Measurements from ENCODE around the gene KLK1. TPM values are rescaled to one million over a fixed set of nuclear protein-coding genes. Genes with fewer than 3 reads are reported as not detected.
A peak's percentile ranks its signal among the peaks of the same experiment; 100 is the strongest.
"Not testable (repeated sequence)": the region's sequence is repeated elsewhere in the genome, so short reads cannot be mapped to it uniquely, and the experiment has no call there.

Gene KLK1
- total RNA-seq, 6 experiments from 2014 or later = not detected

DNA sequence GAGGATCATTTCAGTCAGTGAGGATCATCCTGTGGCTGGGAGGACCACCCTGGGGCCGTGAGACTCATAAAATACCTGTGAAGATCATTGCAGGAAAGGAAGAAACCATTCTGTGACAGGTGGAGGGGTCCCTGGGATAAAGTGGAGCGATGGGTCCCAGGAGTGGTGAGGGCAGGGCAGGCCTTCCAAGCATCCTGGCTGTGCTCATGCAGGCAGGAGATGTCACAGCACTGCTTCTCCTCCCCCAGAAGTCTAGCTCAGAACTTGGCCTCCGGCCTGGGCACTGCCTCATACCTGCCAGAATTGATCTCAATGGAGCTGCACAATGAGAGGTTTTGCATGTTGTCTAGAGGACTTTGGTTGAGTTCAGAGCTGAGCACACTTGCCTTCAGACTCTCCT is 11.1 kb downstream of the KLK1 start:
- Histone ChIP-seq H3K4me1 (no peaks in the 10 kb centered on the region), H3K27ac (no peak overlapping the region), H3K36me3 (no peaks in the 10 kb centered on the region), H3K4me3 (no peak overlapping the region), H3K9me3 (no peaks in the 10 kb centered on the region), H3K27me3 (no peaks in the 10 kb centered on the region)
- intact Hi-C loops (cut with DNase I) = no loop called here
- TF ChIP-seq CTCF (IDR thresholded peaks at IDR 0.05) = no peak
- no peak for TF ChIP-seq POLR2A (IDR thresholded peaks at IDR 0.05)
- DNase-seq (no peak), ATAC-seq (no peak)
- 0% methylated on average over 1 of the region's 3 CpGs for WGBS (ENCODE audit: insufficient coverage, low coverage, low lambda C conversion rate, missing lambda C conversion rate)

GRCh38 chr19:50811622-50812238 is 11.9 kb downstream of the KLK1 start:
- H3K36me3 ChIP-seq; DNase-seq; H3K9me3 ChIP-seq; H3K4me3 ChIP-seq; H3K27me3 ChIP-seq; intact Hi-C loops (cut with DNase I); H3K4me1 ChIP-seq; ATAC-seq; H3K27ac ChIP-seq: not testable (repeated sequence)
- WGBS (ENCODE audit: insufficient coverage, low coverage, low lambda C conversion rate, missing lambda C conversion rate) = 73% methylated on average over 3 of the region's 3 CpGs

GRCh38 chr19:50808856-50809255 is 14.7 kb downstream of the KLK1 start:
- Histone ChIP-seq H3K36me3 (no peaks in the 10 kb centered on the region), H3K27me3 (no peaks in the 10 kb centered on the region), H3K27ac (no peak overlapping the region), H3K9me3 (no peaks in the 10 kb centered on the region), H3K4me3 (no peak overlapping the region), H3K4me1 (peaks cover 0 to 4% (median 0%) of the 10 kb centered on the region in 4 donors)
- intact Hi-C loops (cut with DNase I) = no loop called here
- TF ChIP-seq CTCF (IDR thresholded peaks at IDR 0.05) = no peak
- no peak for TF ChIP-seq POLR2A (IDR thresholded peaks at IDR 0.05)
- WGBS (ENCODE audit: insufficient coverage, low coverage, low lambda C conversion rate, missing lambda C conversion rate) = 40% methylated on average over 1 of the region's 1 CpG
- DNase-seq (no peak), ATAC-seq (no peak)

DNA sequence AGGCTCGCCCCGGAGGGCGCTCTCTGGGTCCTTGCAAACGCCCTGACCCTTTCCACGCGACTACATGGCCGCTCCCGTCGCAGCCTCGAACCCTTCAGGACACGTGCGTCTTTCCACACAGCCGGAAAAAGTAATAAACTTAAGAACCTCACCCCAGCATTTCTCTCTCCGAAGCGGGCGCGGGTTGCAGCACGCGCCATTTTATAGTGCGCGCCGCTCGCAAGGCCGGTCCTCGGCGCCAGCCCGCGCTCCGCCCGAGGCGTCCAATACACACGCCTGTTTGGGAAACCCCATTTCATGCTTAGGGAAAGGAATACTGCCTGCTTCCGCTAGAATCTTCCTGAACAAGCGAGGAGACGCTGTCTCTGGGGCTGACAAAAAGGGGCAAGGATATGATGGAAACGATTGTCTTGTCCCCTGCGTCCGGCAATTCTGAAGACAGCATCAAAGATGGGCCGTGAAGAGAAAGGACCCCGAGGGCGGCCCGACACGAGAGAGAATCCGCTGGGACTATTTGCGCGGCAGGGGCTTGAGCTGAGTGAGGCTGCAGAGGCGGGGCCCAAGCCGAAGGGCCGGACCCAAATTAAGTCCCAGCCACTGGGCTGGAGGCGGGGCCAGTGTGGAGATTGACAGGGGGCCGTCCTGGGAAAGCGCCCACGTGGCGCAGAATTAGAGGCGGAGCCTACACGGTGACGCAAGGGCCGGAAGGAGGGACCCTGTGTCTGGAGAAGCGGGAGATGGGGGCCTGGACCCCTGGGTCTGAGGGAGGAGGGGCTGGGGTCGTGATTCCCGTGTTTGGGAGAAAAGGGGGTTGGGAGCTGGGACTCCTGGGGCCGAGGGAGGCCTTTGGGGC is 18.9 kb downstream of the KLK1 start:
- intact Hi-C loops (cut with DNase I) = no loop called here
- TF ChIP-seq POLR2A (IDR thresholded peaks at IDR 0.05) (peak; percentile 47), CTCF (IDR thresholded peaks at IDR 0.05) (no peak)
- Histone ChIP-seq H3K9me3 (no peaks in the 10 kb centered on the region), H3K27ac (peak overlapping the region; percentile 97 to 100 (median 99)), H3K36me3 (peaks cover 0 to 9% (median 0%) of the 10 kb centered on the region in 4 donors), H3K4me3 (peak overlapping the region; percentile 82 to 95 (median 90)), H3K27me3 (no peaks in the 10 kb centered on the region), H3K4me1 (peaks cover 0 to 16% (median 0%) of the 10 kb centered on the region in 4 donors)
- DNase-seq = peak; percentile 99
- 0% methylated on average over 34 of the region's 62 CpGs for WGBS (ENCODE audit: insufficient coverage, low coverage, low lambda C conversion rate, missing lambda C conversion rate)
- ATAC-seq = peak; percentile 99

All from right lobe of liver (tissue), 6 donors.